Measurements from ENCODE around the gene PLEKHG3.

DNA sequence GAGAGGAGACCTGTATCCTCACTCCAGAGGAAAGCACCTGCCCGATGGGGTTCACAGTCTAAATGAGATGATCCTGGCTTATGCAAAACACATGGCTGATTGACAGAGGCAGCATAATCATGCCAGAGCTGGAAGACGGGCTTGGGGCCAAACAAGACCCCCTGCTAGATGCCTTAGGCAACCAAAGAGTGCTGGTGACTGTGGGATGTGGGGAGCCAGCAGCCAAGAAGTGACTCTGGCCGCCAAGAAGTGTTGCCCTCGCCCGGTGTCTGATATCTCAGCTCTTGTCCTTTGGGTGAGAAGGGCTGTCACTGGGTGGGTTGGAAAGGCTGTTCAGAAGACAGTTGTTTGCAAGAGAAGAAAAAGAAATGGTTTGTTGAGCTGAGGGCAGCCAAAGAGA lies 56.7 kb downstream of the PLEKHG3 start:
- no peak for TF ChIP-seq CTCF (IDR thresholded peaks at IDR 0.05)
- no peak for TF ChIP-seq POLR2A (IDR thresholded peaks at IDR 0.05)
